H1 (cell line): ENCODE data around the gene CAMSAP3. TPM values are rescaled to one million over a fixed set of nuclear protein-coding genes. Genes with fewer than 3 reads are reported as not detected.

Experiments used
- CTCF ChIA-PET: fragments of 300-600 bp; sonication (Branson Sonifier 250); formaldehyde crosslinking; loops from one replicate; lab custom pipeline; 2021; ENCODE audit not compliant: partially characterized antibody; lab: Charles Lee
- POLR2A ChIA-PET: fragments of 300-600 bp; sonication (Branson Sonifier 250); formaldehyde crosslinking; loops from one replicate; lab custom pipeline; 2021; ENCODE audit warnings: inconsistent platforms; ENCODE audit not compliant: partially characterized antibody; lab: Charles Lee
- DNase-seq, 2 experiments: peaks; one replicate each; pipeline versions ENCODE4 v3.0.0 to v3.0.0-alpha.2; 2010 to 2022; ENCODE audit warnings: low spot score in 2 of 2, low read depth in 1 of 2, mixed read lengths in 1 of 2
- FAIRE-seq: peaks from 2 replicates; lab custom pipeline; 2011; peaks lifted over from hg19 to GRCh38; lab: Jason Lieb, UNC
- H2AFZ ChIP-seq: 2 replicates; pipeline ENCODE4 v1.8.1; 2012; ENCODE audit warnings: low read length, inconsistent platforms
- H2AK5ac ChIP-seq: 2 replicates; pipeline ENCODE4 v1.6.1; 2013; ENCODE audit warnings: low read depth, low read length
- H2BK120ac ChIP-seq: replicated peaks from 2 replicates; pipeline ENCODE3; 2013; ENCODE audit warnings: low read depth, low read length, inconsistent platforms
- H2BK12ac ChIP-seq: 2 replicates; pipeline ENCODE4 v1.6.1; 2013; ENCODE audit warnings: low read depth, low read length
- H2BK15ac ChIP-seq: 2 replicates; pipeline ENCODE4 v1.6.1; 2013; ENCODE audit warnings: low read length
- H2BK20ac ChIP-seq: 2 replicates; pipeline ENCODE4 v1.6.1; 2013; ENCODE audit warnings: low read length
- H2BK5ac ChIP-seq: 2 replicates; pipeline ENCODE4 v1.6.1; 2013; ENCODE audit warnings: low read depth, low read length
- H3K14ac ChIP-seq: 2 replicates; pipeline ENCODE4 v1.6.1; 2013; ENCODE audit warnings: inconsistent platforms; ENCODE audit not compliant: insufficient read length
- H3K18ac ChIP-seq: 2 replicates; pipeline ENCODE4 v1.6.1; 2013; ENCODE audit warnings: low read length; ENCODE audit errors: extremely low read depth
- H3K23ac ChIP-seq: 2 replicates; pipeline ENCODE4 v1.6.1; 2013; ENCODE audit warnings: inconsistent platforms; ENCODE audit not compliant: insufficient read length
- H3K23me2 ChIP-seq: 2 replicates; pipeline ENCODE4 v1.6.1; 2013; ENCODE audit warnings: low read depth, low read length
- H3K27ac ChIP-seq: 2 replicates; pipeline ENCODE4 v1.6.1; 2011; ENCODE audit warnings: low read depth, low read length, inconsistent platforms
- H3K27me3 ChIP-seq, 4 experiments: replicated peaks in 1 of 4; 1 replicate in 1 of 4; 2 replicates in 3 of 4; pipeline versions ENCODE4 v1.6.1 to v1.8.1; 2011 to 2013; ENCODE audit warnings: low read length in 3 of 4, mild to moderate bottlenecking in 3 of 4, inconsistent platforms in 2 of 4, mixed read lengths in 2 of 4, moderate library complexity in 1 of 4; ENCODE audit not compliant: control insufficient read depth in 3 of 4, insufficient read depth in 3 of 4; ENCODE audit errors: extremely low read depth in 1 of 4
- H3K36me3 ChIP-seq, 4 experiments: 2 replicates each; pipeline versions ENCODE4 v1.6.1 to v1.8.1; 2011 to 2013; ENCODE audit warnings: mild to moderate bottlenecking in 4 of 4, low read length in 3 of 4, moderate library complexity in 2 of 4, control low read depth in 1 of 4, inconsistent platforms in 1 of 4; ENCODE audit not compliant: insufficient read depth in 4 of 4, control insufficient read depth in 2 of 4
- H3K4ac ChIP-seq: replicated peaks from 2 replicates; pipeline ENCODE3; 2013; ENCODE audit warnings: low read length, low read depth, mixed read lengths, inconsistent platforms; ENCODE audit not compliant: insufficient read length
- H3K4me1 ChIP-seq, 4 experiments: replicated peaks in 1 of 4; 1 replicate in 1 of 4; 2 replicates in 3 of 4; pipeline versions ENCODE4 v1.6.1 to v1.8.1; 2011 to 2013; ENCODE audit warnings: low read length in 3 of 4, inconsistent platforms in 2 of 4, mixed read lengths in 1 of 4; ENCODE audit not compliant: insufficient read depth in 4 of 4, control insufficient read depth in 3 of 4
- H3K4me2 ChIP-seq, 2 experiments: 2 replicates each; pipeline versions ENCODE4 v1.6.1 to v1.8.1; 2011 to 2013; ENCODE audit warnings: low read depth in 2 of 2, low read length in 2 of 2, control low read depth in 1 of 2, inconsistent platforms in 1 of 2, mild to moderate bottlenecking in 1 of 2; ENCODE audit not compliant: insufficient read depth in 1 of 2
- H3K4me3 ChIP-seq, 4 experiments: fragments of 200-600, 300-600 bp in 1 of 4; sonication (generic), shearing (Covaris generic), sonication (Bioruptor Twin) in 1 of 4; 2 replicates each; pipeline versions ENCODE4 v1.5.1 to v1.8.1; 2011 to 2016; ENCODE audit warnings: low read length in 4 of 4, low read depth in 3 of 4, control low read depth in 2 of 4, inconsistent platforms in 2 of 4, mild to moderate bottlenecking in 2 of 4, mixed read lengths in 1 of 4, moderate library complexity in 1 of 4; ENCODE audit not compliant: insufficient read depth in 2 of 4; ENCODE audit errors: extremely low read depth in 1 of 4
- H3K56ac ChIP-seq: replicated peaks from 2 replicates; pipeline ENCODE3; 2013; ENCODE audit warnings: low read depth, mild to moderate bottlenecking, mixed read lengths, low read length, inconsistent platforms; ENCODE audit not compliant: insufficient read length
- H3K79me1 ChIP-seq: 2 replicates; pipeline ENCODE4 v1.6.1; 2013; ENCODE audit warnings: low read depth, low read length, control low read depth
- H3K79me2 ChIP-seq, 2 experiments: 2 replicates each; pipeline versions ENCODE4 v1.6.1 to v1.8.1; 2012 to 2013; ENCODE audit warnings: low read length in 2 of 2, mild to moderate bottlenecking in 2 of 2, inconsistent platforms in 1 of 2; ENCODE audit not compliant: insufficient read depth in 2 of 2, control insufficient read depth in 1 of 2
- H3K9ac ChIP-seq, 4 experiments: replicated peaks in 1 of 4; 1 replicate in 1 of 4; 2 replicates in 3 of 4; pipeline versions ENCODE4 v1.6.1 to v1.8.1; 2011 to 2013; ENCODE audit warnings: low read depth in 3 of 4, low read length in 3 of 4, control low read depth in 2 of 4, mild to moderate bottlenecking in 2 of 4, moderate library complexity in 2 of 4, inconsistent platforms in 1 of 4; ENCODE audit errors: extremely low read depth in 1 of 4
- H3K9me3 ChIP-seq, 2 experiments: 2 replicates each; pipeline versions ENCODE4 v1.6.1 to v1.8.1; 2012 to 2013; ENCODE audit warnings: mild to moderate bottlenecking in 2 of 2, moderate library complexity in 2 of 2, control low read depth in 1 of 2, inconsistent platforms in 1 of 2, low read depth in 1 of 2, low read length in 1 of 2, mixed read lengths in 1 of 2; ENCODE audit not compliant: insufficient read depth in 2 of 2
- H4K20me1 ChIP-seq, 2 experiments: replicated peaks in 1 of 2; 2 replicates each; pipeline versions ENCODE3 to v1.8.1; 2011 to 2013; ENCODE audit warnings: inconsistent platforms in 2 of 2, low read length in 2 of 2, mild to moderate bottlenecking in 1 of 2; ENCODE audit not compliant: insufficient read depth in 2 of 2, control insufficient read depth in 1 of 2
- H4K5ac ChIP-seq: 2 replicates; pipeline ENCODE4 v1.6.1; 2013; ENCODE audit warnings: low read length, low read depth, mixed read lengths, inconsistent platforms; ENCODE audit not compliant: insufficient read length
- H4K8ac ChIP-seq: 2 replicates; pipeline ENCODE4 v1.8.0; 2013; ENCODE audit warnings: mild to moderate bottlenecking, moderate library complexity, low read length, inconsistent platforms; ENCODE audit not compliant: insufficient read depth; ENCODE audit errors: extremely low read depth
- H4K91ac ChIP-seq: replicated peaks from 2 replicates; pipeline ENCODE3; 2013; ENCODE audit warnings: low read length, mixed read lengths, inconsistent platforms; ENCODE audit not compliant: insufficient read length
- ASH2L ChIP-seq: fragments of 200-600, 300-600 bp; sonication (generic); IDR thresholded peaks from one replicate; pipeline ENCODE4 v1.7.1; 2017; ENCODE audit warnings: low read length
- BACH1 ChIP-seq: IDR thresholded peaks from 2 replicates; pipeline ENCODE4 v1.6.1; 2012; ENCODE audit warnings: low read length, improper control_type of control experiment
- CHD2 ChIP-seq: IDR thresholded peaks from 2 replicates; pipeline ENCODE4 v1.6.1; 2012; ENCODE audit warnings: low read length, improper control_type of control experiment
- CREB1 ChIP-seq: IDR thresholded peaks from 2 replicates; pipeline ENCODE4 v1.6.1; 2012; ENCODE audit warnings: inconsistent platforms
- EP300 ChIP-seq, 2 experiments: IDR thresholded peaks; 1 replicate in 1 of 2; 2 replicates in 1 of 2; pipeline ENCODE4 v1.6.1; 2011 to 2012; ENCODE audit warnings: low read depth in 2 of 2, low read length in 2 of 2, mild to moderate bottlenecking in 2 of 2, borderline replicate concordance in 1 of 2, inconsistent platforms in 1 of 2, moderate library complexity in 1 of 2
- GTF2F1 ChIP-seq: IDR thresholded peaks from 2 replicates; pipeline ENCODE4 v1.6.1; 2012; ENCODE audit warnings: low read depth, low read length, improper control_type of control experiment, borderline replicate concordance
- HDAC2 ChIP-seq, 2 experiments: fragments of 300-600 bp in 1 of 2; sonication (generic) in 1 of 2; IDR thresholded peaks; 2 replicates each; pipeline ENCODE4 v1.6.1; 2011 to 2012; ENCODE audit warnings: low read depth in 2 of 2, low read length in 2 of 2, mild to moderate bottlenecking in 2 of 2, moderate library complexity in 2 of 2, borderline replicate concordance in 1 of 2, inconsistent platforms in 1 of 2
- JUN ChIP-seq: IDR thresholded peaks from 2 replicates; pipeline ENCODE4 v1.6.1; 2011; ENCODE audit warnings: low read depth, mild to moderate bottlenecking, improper control_type of control experiment, low read length
- NRF1 ChIP-seq: IDR thresholded peaks from 2 replicates; pipeline ENCODE4 v1.6.1; 2011; ENCODE audit warnings: mild to moderate bottlenecking, low read depth, low read length, improper control_type of control experiment
- PHF8 ChIP-seq: fragments of 200-600 bp; sonication (generic); conservative IDR thresholded peaks from 2 replicates; pipeline ENCODE4 v1.7.1; 2012; ENCODE audit warnings: low read depth, mild to moderate bottlenecking, inconsistent platforms, low read length, moderate library complexity
- POLR2AphosphoS5 ChIP-seq: IDR thresholded peaks from 2 replicates; pipeline ENCODE4 v1.6.1; 2011; ENCODE audit warnings: low read depth, low read length
- SAP30 ChIP-seq: fragments of 300-600 bp; sonication (generic); IDR thresholded peaks from 2 replicates; pipeline ENCODE4 v1.7.1; 2012; ENCODE audit warnings: low read length, moderate library complexity, mild to moderate bottlenecking, inconsistent platforms; ENCODE audit not compliant: insufficient read depth, insufficient replicate concordance
- SUZ12 ChIP-seq: fragments of 200-600 bp; sonication (generic); IDR thresholded peaks from 2 replicates; pipeline ENCODE4 v1.6.1; 2012; ENCODE audit warnings: mild to moderate bottlenecking, inconsistent platforms, low read length, moderate library complexity, mixed read lengths
- WGBS, 2 experiments: shearing (Covaris generic) in 1 of 2; methylation state at CpG; one replicate each; pipeline versions ENCODE4 v1.1.6 to v1.1.7; 2013 to 2015; ENCODE audit warnings: low lambda C conversion rate in 2 of 2, mixed read lengths in 2 of 2, inconsistent platforms in 1 of 2, low coverage in 1 of 2, missing lambda C conversion rate in 1 of 2; ENCODE audit not compliant: insufficient replicate concordance in 2 of 2, insufficient coverage in 1 of 2, insufficient read length in 1 of 2; ENCODE audit errors: extremely low coverage in 1 of 2, missing lambda C conversion rate in 1 of 2; 5-methylcytosine and 5-hydroxymethylcytosine counted together
- polyA plus RNA-seq, 7 experiments: library from polyadenylated mRNA; depleted of rRNA in 3 of 7; stranded (reverse) in 5 of 7; unstranded in 2 of 7; fragments of >200 nt in 5 of 7; fragments of 200-250 nt in 2 of 7; gene quantifications; 1 replicate in 5 of 7; 2 replicates in 1 of 7; 4 replicates in 1 of 7; pipeline versions ENCODE4 v1.2.1 to v1.2.3, GENCODE V29; 2011 to 2013; ENCODE audit warnings: missing spikeins in 2 of 7, mixed read lengths in 2 of 7
- total RNA-seq: library from RNA; stranded (reverse); fragmentation: NEBNext Ultra II Directional; extraction: Animal tissue kit (Norgen Biotek cat#: 25700); gene quantifications from 2 replicates; pipeline ENCODE4 v1.2.1, GENCODE V29; 2021

The CAMSAP3 gene
- total and polyA plus RNA-seq, 2 of the 8 experiments (the other 6 are each of a cell fraction or from before 2014, with no cell fraction given) = 11.4 to 30.4 TPM

- Histone ChIP-seq H2BK15ac (no peak overlapping the region), H3K36me3 (no peaks in the 10 kb centered on the region), H3K79me1 (no peaks in the 10 kb centered on the region), H3K27ac (no peak overlapping the region), H3K23ac (no peak overlapping the region), H3K9me3 (no peaks in the 10 kb centered on the region), H4K5ac (no peak overlapping the region), H2BK20ac (no peak overlapping the region), H3K56ac (no peak overlapping the region), H2BK5ac (no peak overlapping the region), H4K20me1 (no peaks in the 10 kb centered on the region), H3K9ac (no peak overlapping the region), H3K23me2 (no peaks in the 10 kb centered on the region), H4K8ac (no peak overlapping the region), H3K18ac (no peak overlapping the region), H3K4me2 (no peak overlapping the region), H3K4me3 (no peak overlapping the region), H3K79me2 (no peaks in the 10 kb centered on the region), H2BK120ac (no peak overlapping the region), H3K27me3 (no peaks in the 10 kb centered on the region), H2BK12ac (no peak overlapping the region), H3K14ac (no peak overlapping the region), H3K4ac (no peak overlapping the region), H2AFZ (no peak overlapping the region), H4K91ac (no peak overlapping the region), H2AK5ac (no peak overlapping the region), H3K4me1 (no peaks in the 10 kb centered on the region)
- WGBS, 2 experiments = 89% methylated on average over 5 of the region's 5 CpGs; no CpG with 5 or more reads in 1 of the 2 experiments
- CTCF ChIA-PET = interaction anchor here (0.9 to 1.9 kb wide), 3 partner anchors 71 to 261 kb away, joined by 3 to 5 read pairs (median 3); no protein-coding TSS in a partner anchor
- POLR2A ChIA-PET = no interaction called here
- DNase-seq = no peak
- no peak for FAIRE-seq
- TF ChIP-seq JUN (no peak), EP300 (IDR thresholded peaks at IDR 0.05; ENCODE audit: borderline replicate concordance in 1 of 2, low read depth in 2 of 2, low read length in 2 of 2) (no peak), SAP30 (no peak), HDAC2 (IDR thresholded peaks at IDR 0.05; ENCODE audit: borderline replicate concordance in 1 of 2, low read depth in 2 of 2, low read length in 2 of 2) (no peak), ASH2L (no peak), SUZ12 (no peak), NRF1 (no peak), POLR2AphosphoS5 (no peak), CREB1 (no peak), CHD2 (no peak), PHF8 (no peak), GTF2F1 (no peak), BACH1 (no peak)
These were observed 24.9 kb upstream of the CAMSAP3 start for GRCh38 chr19:7570761-7571160.
